HepG2 (cell line): ENCODE measurements around the gene MTF2. TPM values are rescaled to one million over a fixed set of nuclear protein-coding genes. Genes with fewer than 3 reads are reported as not detected.

Source experiments
- ATAC-seq: fragments of 200-7000 bp; cut with Tn5 transposase; 3 replicates; pipeline ENCODE4 v1.9.1; 2020; ENCODE audit warnings: mild to moderate bottlenecking, moderate library complexity
- BruUV-seq: library from RNA; stranded (reverse); fragments of 400-500 nt; replicated peaks from 2 replicates; lab custom pipeline; 2021; lab: Mats Ljungman, UMichigan
- CTCF ChIA-PET: fragments of 300-600 bp; formaldehyde crosslinking; extraction: SDS; loops from one replicate; lab custom pipeline; 2021; ENCODE audit warnings: low total read pairs, inconsistent platforms, low intra/inter-chr PET ratio; lab: Yijun Ruan, JAX
- POLR2A ChIA-PET: fragments of 350-600 bp; sonication (Branson Sonifier 250); formaldehyde crosslinking; loops from one replicate; lab custom pipeline; 2020; ENCODE audit warnings: antibody characterized with exemption, inconsistent platforms; lab: Yijun Ruan, JAX
- DNase-seq: peaks from one replicate; pipeline ENCODE4 v3.0.0-alpha.2; 2015; ENCODE audit warnings: low spot score
- FAIRE-seq: peaks from 3 replicates; lab custom pipeline; 2011; peaks lifted over from hg19 to GRCh38; lab: Jason Lieb, UNC
- H2AFZ ChIP-seq: one replicate; pipeline ENCODE4 v1.6.1; 2011; ENCODE audit warnings: low read length, inconsistent platforms
- H3K27ac ChIP-seq: fragments of 300-600 bp; 3 replicates; pipeline ENCODE4 v1.8.0; 2011; ENCODE audit warnings: mixed run types, mild to moderate bottlenecking, mixed read lengths, low read length, inconsistent platforms; ENCODE audit not compliant: insufficient read depth; ENCODE audit errors: extremely low read length
- H3K27me3 ChIP-seq, 2 experiments: fragments of 200-600 bp in 1 of 2; 2 replicates in 1 of 2; 3 replicates in 1 of 2; pipeline versions ENCODE4 v1.6.0 to v1.8.0; 2011; ENCODE audit warnings: low read length in 2 of 2, mild to moderate bottlenecking in 2 of 2, moderate library complexity in 2 of 2, inconsistent platforms in 1 of 2; ENCODE audit not compliant: insufficient read depth in 2 of 2, control insufficient read depth in 1 of 2
- H3K36me3 ChIP-seq, 2 experiments: fragments of 200-600 bp in 1 of 2; replicated peaks in 1 of 2; 2 replicates in 1 of 2; 3 replicates in 1 of 2; pipeline versions ENCODE4 v1.5.1 to v1.8.0; 2011; ENCODE audit warnings: low read length in 2 of 2, inconsistent platforms in 1 of 2; ENCODE audit not compliant: insufficient read depth in 2 of 2, control insufficient read depth in 1 of 2
- H3K4me1 ChIP-seq: 2 replicates; pipeline ENCODE4 v1.5.1; 2012; ENCODE audit warnings: low read length, inconsistent platforms; ENCODE audit not compliant: insufficient read depth
- H3K4me2 ChIP-seq: 2 replicates; pipeline ENCODE4 v1.6.0; 2011; ENCODE audit warnings: low read depth, low read length, inconsistent platforms
- H3K4me3 ChIP-seq, 3 experiments: fragments of 200-600 bp in 1 of 3; sonication (generic), shearing (Covaris generic) in 1 of 3; replicated peaks in 1 of 3; 2 replicates each; pipeline ENCODE4 v1.5.1; 2011 to 2016; ENCODE audit warnings: low read length in 3 of 3, inconsistent platforms in 2 of 3, low read depth in 2 of 3, mild to moderate bottlenecking in 2 of 3, control low read depth in 1 of 3, mixed read lengths in 1 of 3; ENCODE audit not compliant: insufficient read depth in 1 of 3
- H3K79me2 ChIP-seq: one replicate; pipeline ENCODE4 v1.6.1; 2011; ENCODE audit warnings: low read length, inconsistent platforms; ENCODE audit not compliant: insufficient read depth
- H3K9ac ChIP-seq: 2 replicates; pipeline ENCODE4 v1.6.0; 2011; ENCODE audit warnings: mild to moderate bottlenecking, low read depth, low read length, inconsistent platforms; ENCODE audit not compliant: insufficient read depth
- H3K9me3 ChIP-seq: 2 replicates; pipeline ENCODE4 v1.5.1; 2012; ENCODE audit warnings: mild to moderate bottlenecking, low read length
- H4K20me1 ChIP-seq: 2 replicates; pipeline ENCODE4 v1.6.0; 2011; ENCODE audit warnings: inconsistent platforms, mild to moderate bottlenecking, low read length, moderate library complexity; ENCODE audit not compliant: insufficient read depth
- ATF7-NPFF ChIP-seq: sonication (generic); formaldehyde crosslinking; IDR thresholded peaks from 2 replicates; pipeline ENCODE4 v1.8.1; 2023; ENCODE audit warnings: mild to moderate bottlenecking, low read depth, missing genetic modification reagents, moderate library complexity
- HOXA5 ChIP-seq: sonication (generic); formaldehyde crosslinking; IDR thresholded peaks from 2 replicates; pipeline ENCODE4 v1.4.0; 2020; ENCODE audit warnings: missing genetic modification reagents
- KAT2B ChIP-seq: fragments of 150-350 bp; IDR thresholded peaks from 2 replicates; pipeline ENCODE4 v1.6.1; 2014; ENCODE audit warnings: low read depth, low read length, borderline replicate concordance
- NAIF1 ChIP-seq: sonication (generic); formaldehyde crosslinking; IDR thresholded peaks from 2 replicates; pipeline ENCODE4 v1.5.0; 2020; ENCODE audit warnings: mild to moderate bottlenecking, missing genetic modification reagents, borderline replicate concordance
- ZNF180 ChIP-seq: sonication (generic); formaldehyde crosslinking; IDR thresholded peaks from 2 replicates; pipeline ENCODE4 v1.4.0; 2020; ENCODE audit warnings: low read depth, missing genetic modification reagents, borderline replicate concordance
- ZNF570 ChIP-seq: sonication (generic); formaldehyde crosslinking; IDR thresholded peaks from 2 replicates; pipeline ENCODE4 v1.4.0; 2020; ENCODE audit warnings: mild to moderate bottlenecking, missing genetic modification reagents, borderline replicate concordance
- ZNF770 ChIP-seq: sonication (generic); formaldehyde crosslinking; IDR thresholded peaks from 2 replicates; pipeline ENCODE4 v1.5.0; 2020; ENCODE audit warnings: mild to moderate bottlenecking, missing genetic modification reagents
- WGBS: methylation state at CpG from one replicate; pipeline ENCODE4 v1.1.6; 2017; ENCODE audit warnings: low lambda C conversion rate; 5-methylcytosine and 5-hydroxymethylcytosine counted together
- in situ Hi-C: cut with HindIII; loops from 2 replicates; pipeline ENCODE4 v1.10.0; 2017; ENCODE audit warnings: low pct_unique_long_range_greater_than_20kb; ENCODE audit not compliant: extremely low pct_ligation_motif_present
- intact Hi-C: fragments of 100-400 bp; cut with micrococcal nuclease; formaldehyde crosslinking; loops from one replicate; pipeline ENCODE4 v1.10.0; 2022; ENCODE audit not compliant: unreplicated experiment
- polyA plus RNA-seq, 8 experiments: library from polyadenylated mRNA; depleted of rRNA in 3 of 8; stranded (reverse) in 7 of 8; unstranded in 1 of 8; fragments of >200 nt; fragmentation: Illumina TruSeq in 4 of 8; extraction: Trizol in 4 of 8; gene quantifications; 2 replicates each; pipeline versions ENCODE4 v1.2.1 to v1.2.3, GENCODE V29; 2011 to 2016; ENCODE audit warnings: low read depth in 4 of 8, missing spikeins in 1 of 8, mixed read lengths in 1 of 8; ENCODE audit not compliant: insufficient read depth in 1 of 8
- total RNA-seq, 5 experiments: library from RNA; depleted of rRNA; stranded (reverse); fragments of >200 nt; fragmentation: Illumina TruSeq; extraction: Trizol; gene quantifications; 2 replicates each; pipeline ENCODE4 v1.2.3, GENCODE V29; 2016; ENCODE audit warnings: low read depth in 1 of 5
- TF ChIP-seq, protein P1 (sequence below): sonication (generic); formaldehyde crosslinking; IDR thresholded peaks from 2 replicates; pipeline ENCODE4 v1.4.0; 2020; ENCODE audit warnings: missing genetic modification reagents, borderline replicate concordance

MTF2 gene
- total and polyA plus RNA-seq, 2 of the 13 experiments (the other 11 are each of a cell fraction or from before 2014, with no cell fraction given): 48.7 to 53.9 TPM

DNA sequence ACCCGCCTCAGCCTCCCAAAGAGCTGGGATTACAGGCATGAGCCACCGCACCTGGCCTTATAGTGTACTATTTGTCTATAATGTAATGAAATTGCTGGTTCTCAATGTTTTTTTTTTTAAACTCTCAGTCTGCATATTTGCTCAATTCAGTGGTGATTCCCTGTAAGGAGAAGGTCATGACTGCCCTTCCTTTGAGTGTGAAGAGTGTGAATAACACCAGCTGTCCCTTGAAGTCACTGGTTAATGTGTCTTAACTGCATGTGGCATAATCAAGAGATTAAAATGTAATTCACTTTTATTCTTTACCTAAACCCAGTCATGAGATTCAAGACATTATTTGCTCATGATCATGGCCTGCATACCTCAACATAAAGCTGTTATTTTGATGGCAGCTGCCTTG lies 30.5 kb downstream of the MTF2 start:
- TF ChIP-seq, protein P1, sequence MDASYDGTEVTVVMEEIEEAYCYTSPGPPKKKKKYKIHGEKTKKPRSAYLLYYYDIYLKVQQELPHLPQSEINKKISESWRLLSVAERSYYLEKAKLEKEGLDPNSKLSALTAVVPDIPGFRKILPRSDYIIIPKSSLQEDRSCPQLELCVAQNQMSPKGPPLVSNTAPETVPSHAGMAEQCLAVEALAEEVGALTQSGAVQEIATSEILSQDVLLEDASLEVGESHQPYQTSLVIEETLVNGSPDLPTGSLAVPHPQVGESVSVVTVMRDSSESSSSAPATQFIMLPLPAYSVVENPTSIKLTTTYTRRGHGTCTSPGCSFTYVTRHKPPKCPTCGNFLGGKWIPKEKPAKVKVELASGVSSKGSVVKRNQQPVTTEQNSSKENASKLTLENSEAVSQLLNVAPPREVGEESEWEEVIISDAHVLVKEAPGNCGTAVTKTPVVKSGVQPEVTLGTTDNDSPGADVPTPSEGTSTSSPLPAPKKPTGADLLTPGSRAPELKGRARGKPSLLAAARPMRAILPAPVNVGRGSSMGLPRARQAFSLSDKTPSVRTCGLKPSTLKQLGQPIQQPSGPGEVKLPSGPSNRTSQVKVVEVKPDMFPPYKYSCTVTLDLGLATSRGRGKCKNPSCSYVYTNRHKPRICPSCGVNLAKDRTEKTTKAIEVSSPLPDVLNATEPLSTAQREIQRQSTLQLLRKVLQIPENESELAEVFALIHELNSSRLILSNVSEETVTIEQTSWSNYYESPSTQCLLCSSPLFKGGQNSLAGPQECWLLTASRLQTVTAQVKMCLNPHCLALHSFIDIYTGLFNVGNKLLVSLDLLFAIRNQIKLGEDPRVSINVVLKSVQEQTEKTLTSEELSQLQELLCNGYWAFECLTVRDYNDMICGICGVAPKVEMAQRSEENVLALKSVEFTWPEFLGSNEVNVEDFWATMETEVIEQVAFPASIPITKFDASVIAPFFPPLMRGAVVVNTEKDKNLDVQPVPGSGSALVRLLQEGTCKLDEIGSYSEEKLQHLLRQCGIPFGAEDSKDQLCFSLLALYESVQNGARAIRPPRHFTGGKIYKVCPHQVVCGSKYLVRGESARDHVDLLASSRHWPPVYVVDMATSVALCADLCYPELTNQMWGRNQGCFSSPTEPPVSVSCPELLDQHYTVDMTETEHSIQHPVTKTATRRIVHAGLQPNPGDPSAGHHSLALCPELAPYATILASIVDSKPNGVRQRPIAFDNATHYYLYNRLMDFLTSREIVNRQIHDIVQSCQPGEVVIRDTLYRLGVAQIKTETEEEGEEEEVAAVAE (CRISPR knock-in tag): no peak
- no peak for TF ChIP-seq ZNF180 (CRISPR knock-in tag)
- TF ChIP-seq ATF7-NPFF (CRISPR knock-in tag): no peak
- TF ChIP-seq KAT2B: no peak
- no peak for TF ChIP-seq ZNF770 (CRISPR knock-in tag)
- no peak for TF ChIP-seq NAIF1 (CRISPR knock-in tag)
- TF ChIP-seq HOXA5: no peak
- no peak for TF ChIP-seq ZNF570 (CRISPR knock-in tag)
- TF ChIP-seq, all 625 proteins: peak for 0
- Histone ChIP-seq H3K9me3 (no peaks in the 10 kb centered on the region), H3K27me3 (no peaks in the 10 kb centered on the region), H3K4me1 (peaks cover 16% of the 10 kb centered on the region), H3K4me3 (no peak overlapping the region), H2AFZ (no peak overlapping the region), H4K20me1 (no peaks in the 10 kb centered on the region), H3K4me2 (no peak overlapping the region), H3K27ac (no peak overlapping the region), H3K9ac (no peak overlapping the region), H3K36me3 (peaks cover 1 to 19% of the 10 kb centered on the region in 2 experiments; a peak in 3 of 5 replicates), H3K79me2 (peaks cover 71% of the 10 kb centered on the region)
- POLR2A ChIA-PET: interaction anchor here (0.7 kb wide), 1 partner anchor 31 kb away, joined by 3 read pairs; the partner anchor contains the start of gene MTF2
- FAIRE-seq: no peak
- no TSS peak for BruUV-seq
- in situ Hi-C loops: no loop called here
- CTCF ChIA-PET: no interaction called here
- no peak for ATAC-seq
- 100% methylated on average over 2 of the region's 2 CpGs for WGBS
- no peak for DNase-seq
- intact Hi-C loops: no loop called here
